Adrenal gland (tissue), 5 donors: Measurements from ENCODE around the gene MACF1.

Experiments
- POLR2A ChIP-seq, 2 donors: fragments of 450-650 bp; IDR thresholded peaks; one replicate each; pipeline ENCODE4 v1.6.1; 2017; ENCODE audit warnings: antibody characterized with exemption in 2 of 2, mild to moderate bottlenecking in 2 of 2, moderate library complexity in 1 of 2
- TF ChIP-seq, protein P1 (sequence below), 6 experiments: fragments of 450-650 bp in 4 of 6; fragments of 200-600 bp in 2 of 6; sonication (generic) in 1 of 6; IDR thresholded peaks; 1 replicate in 5 of 6; 2 replicates in 1 of 6; pipeline versions ENCODE4 v1.5.1 to v1.8.0; 2016 to 2021; ENCODE audit warnings: antibody characterized with exemption in 6 of 6, mild to moderate bottlenecking in 2 of 6, moderate library complexity in 1 of 6
- donor health status: DM: no; HTN: no; CAD: no.

DNA sequence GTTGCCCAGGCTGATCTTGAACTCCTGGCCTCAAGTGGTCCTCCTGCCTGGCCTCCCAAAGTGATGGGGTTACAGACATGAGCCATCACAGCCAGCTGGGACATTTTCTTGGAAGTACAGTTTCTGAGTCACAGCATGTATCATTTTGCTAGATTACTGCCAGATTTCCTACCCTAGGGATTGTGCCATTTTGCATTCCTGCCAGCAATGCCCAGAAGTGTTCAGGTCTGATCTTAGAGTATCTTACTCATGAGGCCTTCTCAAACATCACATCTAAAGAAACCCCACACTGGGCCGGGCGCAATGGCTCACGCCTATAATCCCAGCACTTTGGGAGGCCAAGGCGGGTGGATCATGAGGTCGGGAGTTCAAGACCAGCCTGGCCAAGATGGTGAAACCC lies 297.2 kb downstream of the MACF1 start:
- TF ChIP-seq, protein P1, sequence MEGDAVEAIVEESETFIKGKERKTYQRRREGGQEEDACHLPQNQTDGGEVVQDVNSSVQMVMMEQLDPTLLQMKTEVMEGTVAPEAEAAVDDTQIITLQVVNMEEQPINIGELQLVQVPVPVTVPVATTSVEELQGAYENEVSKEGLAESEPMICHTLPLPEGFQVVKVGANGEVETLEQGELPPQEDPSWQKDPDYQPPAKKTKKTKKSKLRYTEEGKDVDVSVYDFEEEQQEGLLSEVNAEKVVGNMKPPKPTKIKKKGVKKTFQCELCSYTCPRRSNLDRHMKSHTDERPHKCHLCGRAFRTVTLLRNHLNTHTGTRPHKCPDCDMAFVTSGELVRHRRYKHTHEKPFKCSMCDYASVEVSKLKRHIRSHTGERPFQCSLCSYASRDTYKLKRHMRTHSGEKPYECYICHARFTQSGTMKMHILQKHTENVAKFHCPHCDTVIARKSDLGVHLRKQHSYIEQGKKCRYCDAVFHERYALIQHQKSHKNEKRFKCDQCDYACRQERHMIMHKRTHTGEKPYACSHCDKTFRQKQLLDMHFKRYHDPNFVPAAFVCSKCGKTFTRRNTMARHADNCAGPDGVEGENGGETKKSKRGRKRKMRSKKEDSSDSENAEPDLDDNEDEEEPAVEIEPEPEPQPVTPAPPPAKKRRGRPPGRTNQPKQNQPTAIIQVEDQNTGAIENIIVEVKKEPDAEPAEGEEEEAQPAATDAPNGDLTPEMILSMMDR (IDR thresholded peaks at IDR 0.05): no peak
- no peak for TF ChIP-seq POLR2A (IDR thresholded peaks at IDR 0.05)
